ENCODE data around the gene ZSCAN12.

ZSCAN12 gene

GRCh38 chr6:28353356-28353755 is 46.2 kb downstream of the ZSCAN12 start:
- no peak for DNase-seq

- DNase-seq, result no peak
Measured at GRCh38 chr6:28351493-28351925, 48.0 kb downstream of the ZSCAN12 start.

DNA sequence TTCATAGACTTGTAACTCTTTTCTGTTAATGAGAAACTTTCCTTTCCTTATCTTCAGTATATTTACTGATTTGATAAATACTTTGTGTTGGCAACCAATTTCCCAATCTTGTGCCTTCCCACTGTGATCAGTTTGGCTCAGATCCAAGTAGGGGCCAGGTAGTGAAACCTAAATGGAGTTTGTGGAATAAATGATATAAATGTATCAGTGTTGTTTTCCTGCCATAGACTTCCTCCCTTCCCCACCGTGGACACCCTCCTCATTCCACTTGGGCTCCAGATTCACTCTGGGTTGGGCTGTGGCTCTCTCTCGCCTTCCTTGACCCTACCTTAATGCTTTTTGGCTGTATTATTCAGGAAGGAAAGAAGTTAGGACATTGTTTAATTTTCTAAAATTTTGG is 48.5 kb downstream of the ZSCAN12 start:
- DNase-seq, result no peak

GRCh38 chr6:28349892-28350737 is 49.4 kb downstream of the ZSCAN12 start, which contains the start of gene ZKSCAN3:
ZKSCAN3 (plus strand) TSS chr6:28349947; CDS start chr6:28359587, 9,640 bp downstream.
- DNase-seq, result peak; percentile 65

GRCh38 chr6:28349344-28349891 is 50.1 kb downstream of the ZSCAN12 start:
- DNase-seq, result no peak

DNA sequence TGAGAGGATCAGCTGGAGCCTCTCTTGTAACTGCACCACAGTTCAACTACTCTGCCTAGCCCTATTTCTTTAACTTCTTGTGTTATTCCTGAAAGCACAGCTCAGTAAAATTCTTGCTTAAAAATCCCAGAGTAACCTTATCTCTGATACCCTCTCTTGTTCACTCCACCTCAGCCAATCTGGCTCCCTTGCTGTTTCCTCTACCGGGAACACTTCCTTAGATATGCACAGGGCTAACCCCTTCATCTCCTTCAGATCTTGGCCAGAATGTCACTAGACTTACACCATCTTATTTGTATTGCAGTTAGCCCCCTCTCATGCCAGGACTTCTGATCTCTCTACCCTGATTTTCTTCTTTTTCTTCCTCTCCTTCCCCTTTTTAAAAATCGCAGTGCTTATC is 52.4 kb downstream of the ZSCAN12 start:
- DNase-seq, result no peak

DNA sequence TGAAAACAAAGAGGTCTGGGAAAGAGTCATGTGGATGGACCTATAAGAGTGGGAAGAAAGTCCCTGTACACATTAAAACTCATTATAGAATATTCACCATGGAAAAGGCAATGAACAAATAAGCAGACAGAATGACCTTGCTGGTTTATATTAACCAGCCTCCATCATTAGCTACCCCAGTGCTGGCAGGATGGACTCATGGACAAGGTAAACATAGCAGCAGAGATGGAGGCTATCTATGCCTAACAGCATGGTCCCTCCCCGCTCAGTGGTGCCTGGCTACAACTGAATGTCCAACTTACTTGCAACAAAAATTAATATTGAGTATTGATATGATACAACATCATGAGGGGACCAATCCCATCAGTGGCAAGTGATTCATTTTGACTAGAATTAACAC is 54.3 kb downstream of the ZSCAN12 start:
- DNase-seq, result no peak

DNA sequence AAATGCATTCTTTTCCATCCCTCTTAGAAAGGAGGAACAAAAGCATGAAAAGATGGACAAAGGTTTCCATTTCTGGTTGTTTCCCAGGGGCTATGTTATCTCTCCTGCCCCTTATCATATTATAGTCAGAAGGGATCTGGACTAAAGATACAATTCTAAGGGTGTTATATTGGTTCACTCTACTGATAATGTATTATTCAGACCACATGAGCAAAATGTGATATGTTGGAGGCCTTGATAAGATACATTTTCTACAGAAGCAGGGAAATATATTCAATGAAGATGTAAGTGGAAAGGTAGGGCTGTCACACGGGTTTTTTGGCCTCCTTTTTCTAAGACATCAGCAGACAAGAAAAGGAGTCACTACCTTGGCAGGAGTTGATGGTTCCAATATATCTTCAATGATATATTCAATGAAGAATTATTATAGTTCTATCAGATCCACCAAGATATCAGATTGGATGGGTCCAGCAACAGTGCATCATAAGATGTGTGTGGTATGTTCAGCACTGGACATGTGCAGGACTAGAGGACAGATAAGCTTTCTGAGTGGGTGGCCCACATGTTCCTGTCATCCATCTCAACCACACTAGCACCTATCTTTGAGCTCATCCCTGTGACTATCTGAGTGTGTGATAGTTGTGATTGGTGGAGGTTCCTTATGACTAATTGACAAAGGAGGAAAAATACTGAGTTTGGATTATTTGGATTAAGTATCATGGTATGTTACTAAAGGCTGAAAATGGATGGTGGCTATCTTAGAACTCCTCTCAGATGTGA is 55.5 kb downstream of the ZSCAN12 start:
- DNase-seq, result no peak

- no peak for DNase-seq
Measured at GRCh38 chr6:28340310-28341095, 59.0 kb downstream of the ZSCAN12 start.

DNA sequence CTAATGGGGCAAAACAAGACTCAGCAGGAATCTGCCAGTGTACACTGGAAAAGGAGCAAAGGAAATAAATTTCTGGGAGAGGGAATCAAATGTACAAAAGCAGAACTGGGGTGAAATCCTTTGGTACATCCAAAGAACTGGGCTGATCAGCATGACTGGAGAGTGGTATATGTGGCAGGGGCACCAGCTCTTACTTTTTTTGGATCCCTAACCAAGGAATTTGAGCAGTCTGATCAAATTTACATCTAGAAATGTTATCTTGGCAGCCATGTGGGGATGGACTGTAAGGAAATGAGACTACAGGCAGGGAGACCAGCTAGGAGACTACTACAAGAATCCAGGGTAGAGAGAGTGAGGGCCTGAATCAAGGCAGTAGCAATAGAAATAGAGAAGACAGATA is 62.4 kb downstream of the ZSCAN12 start:
- DNase-seq, result no peak

DNA sequence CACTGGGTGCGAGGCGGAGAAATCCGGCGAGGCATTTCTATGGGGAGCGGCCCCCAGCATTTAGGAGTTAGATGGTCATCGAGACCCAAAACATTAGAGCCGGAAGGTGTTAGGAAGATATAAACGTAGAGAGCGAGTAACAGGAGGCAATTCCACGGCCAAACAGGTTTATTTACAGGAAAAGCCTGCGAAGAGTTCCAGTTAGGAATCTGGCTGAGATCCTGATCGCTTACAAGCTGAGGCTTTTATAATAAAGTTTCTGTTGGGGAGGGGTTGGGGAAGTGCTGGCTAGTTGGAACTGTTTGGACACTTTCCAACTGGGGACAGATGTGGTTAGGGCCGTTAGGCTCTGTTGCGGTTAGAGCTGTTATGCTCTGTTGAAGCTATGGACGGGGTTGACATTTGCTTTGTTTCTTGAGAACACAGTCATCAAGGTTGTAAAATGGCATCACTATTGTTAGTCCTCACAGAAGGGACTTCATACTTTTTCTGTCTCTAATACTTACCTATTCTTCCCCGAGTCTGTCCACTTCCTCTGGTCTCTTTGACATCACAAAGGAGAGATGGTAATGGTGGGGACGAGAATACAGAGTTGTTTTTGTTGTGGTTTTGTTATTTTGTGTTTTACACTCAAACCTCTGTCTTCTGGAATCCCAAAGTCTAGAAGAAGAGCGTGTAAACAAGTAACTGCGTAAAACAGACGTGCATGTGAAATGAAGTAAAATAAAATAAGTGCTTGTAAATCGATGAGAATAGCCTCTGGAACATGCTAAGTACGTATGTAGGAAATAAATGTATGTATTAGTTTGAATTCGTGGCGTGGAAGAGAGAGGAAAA is 63.0 kb downstream of the ZSCAN12 start:
- no peak for DNase-seq

GRCh38 chr6:28335564-28336283 is 63.8 kb downstream of the ZSCAN12 start, which contains the start of gene ZSCAN31:
ZSCAN31 (minus strand) TSS chr6:28336148; CDS start chr6:28329683, 6,465 bp downstream.
- DNase-seq, result no peak

GRCh38 chr6:28335040-28335563 is 64.4 kb downstream of the ZSCAN12 start:
- no peak for DNase-seq

DNA sequence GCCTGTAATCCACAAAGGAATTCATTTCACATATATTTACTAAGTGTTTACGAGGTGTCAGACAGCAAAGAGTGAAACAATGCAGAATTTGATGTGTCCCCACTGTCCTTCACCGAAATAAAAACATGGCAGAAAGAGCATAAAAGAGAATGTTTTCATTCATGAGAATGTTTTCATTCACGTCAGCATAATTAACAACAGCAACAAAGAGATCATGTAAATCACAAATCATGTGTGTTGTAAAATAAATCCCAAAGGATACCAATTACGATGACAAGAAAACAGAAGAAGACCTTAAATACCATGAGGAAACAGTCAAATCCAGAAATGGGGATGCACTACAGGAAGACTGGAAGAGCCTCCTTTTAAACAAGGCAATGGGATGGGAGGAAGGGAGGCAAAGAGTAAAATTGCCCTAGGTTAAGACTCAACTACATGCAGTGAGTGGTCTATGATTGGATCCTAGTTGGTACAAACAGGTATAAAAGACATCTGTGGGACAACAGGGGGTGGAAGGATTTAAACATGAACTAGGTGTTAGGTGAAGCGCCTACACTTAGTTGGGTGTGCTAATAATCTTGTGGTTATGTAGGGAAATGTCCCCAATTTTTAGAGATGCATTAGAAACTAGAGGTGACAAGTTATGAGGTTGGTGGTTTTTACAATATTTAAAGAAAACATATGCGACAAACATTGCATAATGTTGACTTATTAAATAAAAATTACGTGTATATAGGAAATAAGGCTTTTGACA is 65.1 kb downstream of the ZSCAN12 start:
- no peak for DNase-seq

DNA sequence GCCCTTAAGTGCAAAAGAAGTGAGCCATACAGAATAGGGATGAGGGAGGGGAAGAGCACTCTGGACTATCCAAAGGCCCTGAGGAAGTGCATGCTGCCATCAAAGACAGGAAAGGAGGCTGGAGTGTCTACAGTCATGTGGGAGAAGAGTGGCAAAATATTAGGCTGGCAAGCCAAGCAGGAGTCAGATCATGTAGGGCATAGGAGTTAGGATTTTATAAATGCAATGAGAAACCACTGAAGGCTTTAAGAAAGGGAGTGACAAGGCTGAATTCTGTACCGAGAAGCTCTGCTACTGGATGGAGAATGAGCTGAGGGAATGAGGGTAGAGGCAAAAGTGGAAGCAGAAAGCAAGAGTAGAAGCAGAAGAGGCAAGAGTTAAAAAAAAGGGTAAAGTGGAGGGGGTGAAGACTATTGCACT is 65.9 kb downstream of the ZSCAN12 start:
- no peak for DNase-seq

DNA sequence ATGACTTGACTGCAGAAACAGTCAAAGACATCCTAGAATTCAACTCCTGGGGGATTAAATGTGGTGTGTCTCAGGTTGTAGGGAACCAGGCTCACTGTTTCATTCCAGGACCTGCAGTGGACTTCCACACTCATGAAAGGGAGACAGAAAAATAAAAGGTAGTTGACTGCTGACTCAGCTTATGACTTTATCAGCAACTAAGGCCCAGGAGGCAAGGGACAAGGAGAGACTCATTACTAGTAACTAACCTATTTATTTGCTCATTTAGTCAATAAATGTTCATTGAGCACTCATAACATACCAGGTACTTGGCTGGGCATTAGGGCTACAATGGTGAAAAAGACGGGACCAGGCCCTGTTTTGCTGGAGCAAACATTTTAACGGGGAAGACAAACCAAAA is 66.5 kb downstream of the ZSCAN12 start:
- DNase-seq, result no peak

- DNase-seq, result no peak
Measured at GRCh38 chr6:28330041-28330440, 69.5 kb downstream of the ZSCAN12 start.
